ENCODE measurements around the gene RASSF4. TPM values are rescaled to one million over a fixed set of nuclear protein-coding genes. Genes with fewer than 3 reads are reported as not detected.

The RASSF4 gene
- total and polyA plus RNA-seq, 2 donors from 2014 or later, result 76.4 to 83.1 TPM

DNA sequence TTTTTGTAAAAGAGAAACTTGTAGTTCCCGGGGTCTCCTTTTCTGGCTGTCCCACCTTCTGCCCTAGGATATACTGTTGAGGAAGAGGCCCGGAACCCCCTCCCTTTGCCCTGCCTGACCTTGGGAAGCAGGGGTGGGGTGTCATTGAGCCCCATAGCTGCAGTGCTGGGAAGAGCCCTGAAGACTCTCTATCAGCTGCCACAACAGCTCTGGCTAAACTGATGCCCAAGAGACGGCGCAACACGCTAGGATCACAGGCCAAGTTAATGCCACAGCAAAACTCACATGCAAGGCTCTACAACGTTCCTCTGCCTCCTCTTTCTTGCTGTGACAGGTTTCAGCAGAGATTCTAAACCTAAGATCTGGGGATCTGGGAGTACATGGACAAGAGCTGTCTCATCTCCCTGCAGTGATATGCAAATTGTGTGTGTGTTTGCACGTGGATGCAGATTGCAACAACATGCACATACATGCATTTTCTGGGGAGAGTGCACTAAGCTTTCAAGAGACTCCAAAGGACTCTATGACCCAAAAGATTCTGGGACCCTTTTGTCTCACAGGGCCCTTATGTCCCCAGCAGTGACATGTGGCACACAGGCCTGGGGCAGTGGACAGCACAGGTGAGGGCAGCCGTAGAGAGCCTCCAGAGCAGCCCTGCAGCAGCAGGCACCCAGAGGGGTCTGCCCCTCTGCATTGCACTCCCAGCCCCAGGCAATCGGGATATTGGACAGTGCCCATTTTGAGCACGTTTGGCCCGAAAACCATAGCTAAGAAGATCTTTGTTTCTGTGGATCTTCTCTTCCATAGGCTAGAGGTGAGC, 2.5 kb downstream of the RASSF4 start:
- Histone ChIP-seq H3K36me3 (ENCODE audit: control insufficient read depth in 2 of 3, insufficient read depth in 3 of 3, low read length in 3 of 3) (no peaks in the 10 kb centered on the region), H3K27ac (ENCODE audit: low read depth in 2 of 2, low read length in 2 of 2) (peak overlapping the region; percentile 66 to 74), H3K9ac (ENCODE audit: low read length in 3 of 3) (peak overlapping the region in 1 of 3 donors; percentile 90), H3K4me3 (ENCODE audit: low read length in 3 of 3) (peak overlapping the region in 2 of 3 donors; percentile 4 to 88), H3K4me1 (ENCODE audit: control insufficient read depth in 2 of 3, insufficient read depth in 2 of 3, low read depth in 1 of 3, low read length in 3 of 3) (peaks cover 8 to 64% (median 43%) of the 10 kb centered on the region in 3 donors), H3K9me3 (ENCODE audit: control insufficient read depth in 2 of 3, insufficient read depth in 1 of 3, low read length in 3 of 3) (no peaks in the 10 kb centered on the region), H3K27me3 (ENCODE audit: control insufficient read depth, insufficient read depth, low read length) (no peaks in the 10 kb centered on the region)
- TF ChIP-seq, protein P1, sequence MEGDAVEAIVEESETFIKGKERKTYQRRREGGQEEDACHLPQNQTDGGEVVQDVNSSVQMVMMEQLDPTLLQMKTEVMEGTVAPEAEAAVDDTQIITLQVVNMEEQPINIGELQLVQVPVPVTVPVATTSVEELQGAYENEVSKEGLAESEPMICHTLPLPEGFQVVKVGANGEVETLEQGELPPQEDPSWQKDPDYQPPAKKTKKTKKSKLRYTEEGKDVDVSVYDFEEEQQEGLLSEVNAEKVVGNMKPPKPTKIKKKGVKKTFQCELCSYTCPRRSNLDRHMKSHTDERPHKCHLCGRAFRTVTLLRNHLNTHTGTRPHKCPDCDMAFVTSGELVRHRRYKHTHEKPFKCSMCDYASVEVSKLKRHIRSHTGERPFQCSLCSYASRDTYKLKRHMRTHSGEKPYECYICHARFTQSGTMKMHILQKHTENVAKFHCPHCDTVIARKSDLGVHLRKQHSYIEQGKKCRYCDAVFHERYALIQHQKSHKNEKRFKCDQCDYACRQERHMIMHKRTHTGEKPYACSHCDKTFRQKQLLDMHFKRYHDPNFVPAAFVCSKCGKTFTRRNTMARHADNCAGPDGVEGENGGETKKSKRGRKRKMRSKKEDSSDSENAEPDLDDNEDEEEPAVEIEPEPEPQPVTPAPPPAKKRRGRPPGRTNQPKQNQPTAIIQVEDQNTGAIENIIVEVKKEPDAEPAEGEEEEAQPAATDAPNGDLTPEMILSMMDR (IDR thresholded peaks at IDR 0.05; ENCODE audit: borderline replicate concordance, extremely low read depth, insufficient read depth), result no peak
- DNase-seq (peak in 1 of 5 donors; percentile 37), FAIRE-seq (no peak)
- intact Hi-C loops (cut with DNase I), result no loop called here

DNA sequence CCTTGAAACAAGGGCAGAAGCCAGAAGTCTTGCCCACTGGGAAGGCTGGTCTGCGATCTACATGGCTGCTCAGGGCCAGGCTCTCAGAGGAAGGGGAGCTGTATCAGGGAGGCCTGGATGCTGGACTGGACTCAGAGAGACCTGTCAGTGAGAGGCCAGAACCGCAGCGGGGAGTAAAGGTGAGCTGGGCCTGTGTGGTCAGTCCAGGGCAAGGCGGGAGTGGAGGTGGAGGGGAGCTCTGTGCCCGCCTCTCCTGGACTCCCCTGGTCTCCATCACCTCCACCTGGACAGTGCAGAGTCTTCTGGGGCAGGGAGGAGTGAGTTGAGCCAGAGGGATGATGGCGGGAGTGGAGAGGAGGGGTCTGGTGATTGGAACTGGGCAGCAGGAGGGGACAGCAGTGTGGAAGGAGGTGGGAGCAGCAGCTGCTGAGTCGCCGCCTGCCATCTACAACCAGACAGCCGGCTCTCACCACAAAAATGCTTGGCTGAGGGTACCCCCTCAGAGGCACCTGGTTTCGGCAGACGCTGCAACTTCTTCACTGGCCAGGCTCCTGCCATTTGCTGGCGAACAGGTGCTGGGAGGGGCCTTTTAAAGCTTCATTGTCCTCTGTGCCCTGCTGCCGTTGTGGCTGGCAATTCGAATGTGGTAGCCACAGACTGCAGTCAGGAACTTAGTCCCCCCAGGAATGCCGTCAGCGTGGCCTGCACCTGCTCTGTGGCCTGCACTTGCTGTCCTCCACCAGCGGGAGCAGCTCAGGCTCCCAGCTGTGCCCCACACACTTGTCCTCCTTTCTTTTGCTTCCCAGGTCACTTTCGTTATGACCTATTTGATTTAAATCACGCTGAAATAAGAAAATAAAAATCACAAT, 3.5 kb downstream of the RASSF4 start:
- peak; percentile 55 to 73 (median 69) for DNase-seq
- intact Hi-C loops (cut with DNase I), result no loop called here
- H3K4me3 ChIP-seq (ENCODE audit: low read length in 3 of 3), result peak overlapping the region in 2 of 3 donors; percentile 36 to 88
- TF ChIP-seq, protein P1 (IDR thresholded peaks at IDR 0.05; ENCODE audit: borderline replicate concordance, extremely low read depth, insufficient read depth), result peak; percentile 18
- H3K27me3 ChIP-seq (ENCODE audit: control insufficient read depth, insufficient read depth, low read length), result no peaks in the 10 kb centered on the region
- H3K9me3 ChIP-seq (ENCODE audit: control insufficient read depth in 2 of 3, insufficient read depth in 1 of 3, low read length in 3 of 3), result no peaks in the 10 kb centered on the region
- peak overlapping the region in 1 of 3 donors; percentile 90 for H3K9ac ChIP-seq (ENCODE audit: low read length in 3 of 3)
- FAIRE-seq, result no peak
- H3K36me3 ChIP-seq (ENCODE audit: control insufficient read depth in 2 of 3, insufficient read depth in 3 of 3, low read length in 3 of 3), result no peaks in the 10 kb centered on the region
- peak overlapping the region; percentile 66 to 74 for H3K27ac ChIP-seq (ENCODE audit: low read depth in 2 of 2, low read length in 2 of 2)
- peaks cover 8 to 73% (median 45%) of the 10 kb centered on the region in 3 donors for H3K4me1 ChIP-seq (ENCODE audit: control insufficient read depth in 2 of 3, insufficient read depth in 2 of 3, low read depth in 1 of 3, low read length in 3 of 3)

- DNase-seq (peak; percentile 81 to 96 (median 85)), FAIRE-seq (no peak)
- H3K27ac ChIP-seq (ENCODE audit: low read depth in 2 of 2, low read length in 2 of 2), result peak overlapping the region; percentile 66 to 74
- no peaks in the 10 kb centered on the region for H3K27me3 ChIP-seq (ENCODE audit: control insufficient read depth, insufficient read depth, low read length)
- H3K4me1 ChIP-seq (ENCODE audit: control insufficient read depth in 2 of 3, insufficient read depth in 2 of 3, low read depth in 1 of 3, low read length in 3 of 3), result peaks cover 8 to 76% (median 42%) of the 10 kb centered on the region in 3 donors
- H3K9ac ChIP-seq (ENCODE audit: low read length in 3 of 3), result peak overlapping the region in 1 of 3 donors; percentile 17
- peak overlapping the region in 2 of 3 donors; percentile 36 to 88 for H3K4me3 ChIP-seq (ENCODE audit: low read length in 3 of 3)
- H3K9me3 ChIP-seq (ENCODE audit: control insufficient read depth in 2 of 3, insufficient read depth in 1 of 3, low read length in 3 of 3), result no peaks in the 10 kb centered on the region
- intact Hi-C loops (cut with DNase I), result no loop called here
- TF ChIP-seq, protein P1 (IDR thresholded peaks at IDR 0.05; ENCODE audit: borderline replicate concordance, extremely low read depth, insufficient read depth), result no peak
- H3K36me3 ChIP-seq (ENCODE audit: control insufficient read depth in 2 of 3, insufficient read depth in 3 of 3, low read length in 3 of 3), result no peaks in the 10 kb centered on the region
Measured at GRCh38 chr10:44963772-44964633, 4.4 kb downstream of the RASSF4 start.

All from kidney (tissue), 14 donors.